ENCODE results near the gene RPS19. TPM values are rescaled to one million over a fixed set of nuclear protein-coding genes. Genes with fewer than 3 reads are reported as not detected.

Gene RPS19
- total RNA-seq, 1 donor from 2014 or later, result 956 TPM

- DNase-seq (ENCODE audit: low spot score in 2 of 2), result no peak
- H3K27ac ChIP-seq, result no peak overlapping the region
- intact Hi-C loops (cut with DNase I), result no loop called here
- H3K36me3 ChIP-seq, result peaks cover 29 to 35% of the 10 kb centered on the region in 2 donors
- no peaks in the 10 kb centered on the region for H3K9me3 ChIP-seq
- H3K4me1 ChIP-seq, result no peaks in the 10 kb centered on the region
- H3K4me3 ChIP-seq, result no peak overlapping the region
- no peak for TF ChIP-seq CTCF (IDR thresholded peaks at IDR 0.05)
- H3K27me3 ChIP-seq, result peaks cover 10% of the 10 kb centered on the region
Measured at GRCh38 chr19:41908724-41909464, 48.8 kb downstream of the RPS19 start.

- peaks cover 10% of the 10 kb centered on the region for H3K27me3 ChIP-seq
- no peaks in the 10 kb centered on the region for H3K9me3 ChIP-seq
- intact Hi-C loops (cut with DNase I), result no loop called here
- no peak overlapping the region for H3K27ac ChIP-seq
- DNase-seq (ENCODE audit: low spot score in 2 of 2), result no peak
- TF ChIP-seq CTCF (IDR thresholded peaks at IDR 0.05), result no peak
- peaks cover 21 to 27% of the 10 kb centered on the region in 2 donors for H3K36me3 ChIP-seq
- no peaks in the 10 kb centered on the region for H3K4me1 ChIP-seq
- H3K4me3 ChIP-seq, result no peak overlapping the region
Measured at GRCh38 chr19:41909706-41910105, 49.7 kb downstream of the RPS19 start.

GRCh38 chr19:41910240-41910991, 50.4 kb downstream of the RPS19 start:
- peaks cover 13% of the 10 kb centered on the region for H3K27me3 ChIP-seq
- H3K4me3 ChIP-seq, result no peak overlapping the region

GRCh38 chr19:41910992-41911888, 51.2 kb downstream of the RPS19 start:
- no peak overlapping the region for H3K27ac ChIP-seq
- peaks cover 13% of the 10 kb centered on the region for H3K27me3 ChIP-seq
- intact Hi-C loops (cut with DNase I), result no loop called here
- TF ChIP-seq CTCF (IDR thresholded peaks at IDR 0.05), result no peak
- H3K4me3 ChIP-seq, result no peak overlapping the region
- H3K36me3 ChIP-seq, result peaks cover 7 to 12% of the 10 kb centered on the region in 2 donors
- H3K9me3 ChIP-seq, result no peaks in the 10 kb centered on the region
- no peak for DNase-seq (ENCODE audit: low spot score in 2 of 2)
- no peaks in the 10 kb centered on the region for H3K4me1 ChIP-seq

More at GRCh38 chr19:41910240-41910991, 50.4 kb downstream of the RPS19 start:
- intact Hi-C loops (cut with DNase I), result no loop called here
- DNase-seq (ENCODE audit: low spot score in 2 of 2), result no peak
- Histone ChIP-seq H3K27ac (no peak overlapping the region), H3K36me3 (peaks cover 15 to 20% of the 10 kb centered on the region in 2 donors), H3K9me3 (no peaks in the 10 kb centered on the region), H3K4me1 (no peaks in the 10 kb centered on the region)
- no peak for TF ChIP-seq CTCF (IDR thresholded peaks at IDR 0.05)

GRCh38 chr19:41911889-41912731, 52.1 kb downstream of the RPS19 start:
- DNase-seq (ENCODE audit: low spot score in 2 of 2), result no peak
- no peak for TF ChIP-seq CTCF (IDR thresholded peaks at IDR 0.05)
- Histone ChIP-seq H3K4me3 (no peak overlapping the region), H3K9me3 (no peaks in the 10 kb centered on the region), H3K4me1 (no peaks in the 10 kb centered on the region), H3K36me3 (peaks cover under 1 to 3% of the 10 kb centered on the region in 2 donors), H3K27me3 (peaks cover 13% of the 10 kb centered on the region), H3K27ac (no peak overlapping the region)
- intact Hi-C loops (cut with DNase I), result no loop called here

Data from ascending aorta (tissue), 2 donors.